HG02981 (cell line): ENCODE data around the gene TDRD15.
"Not testable (repeated sequence)": the region's sequence is repeated elsewhere in the genome, so short reads cannot be mapped to it uniquely, and the experiment has no call there.

ENCODE experiments used
- ATAC-seq: cut with Tn5 transposase; IDR thresholded peaks from one replicate; pipeline ENCODE4 v1.9.1; 2021; ENCODE audit warnings: mild to moderate bottlenecking, moderate library complexity; ENCODE audit not compliant: unreplicated experiment

The TDRD15 gene

DNA sequence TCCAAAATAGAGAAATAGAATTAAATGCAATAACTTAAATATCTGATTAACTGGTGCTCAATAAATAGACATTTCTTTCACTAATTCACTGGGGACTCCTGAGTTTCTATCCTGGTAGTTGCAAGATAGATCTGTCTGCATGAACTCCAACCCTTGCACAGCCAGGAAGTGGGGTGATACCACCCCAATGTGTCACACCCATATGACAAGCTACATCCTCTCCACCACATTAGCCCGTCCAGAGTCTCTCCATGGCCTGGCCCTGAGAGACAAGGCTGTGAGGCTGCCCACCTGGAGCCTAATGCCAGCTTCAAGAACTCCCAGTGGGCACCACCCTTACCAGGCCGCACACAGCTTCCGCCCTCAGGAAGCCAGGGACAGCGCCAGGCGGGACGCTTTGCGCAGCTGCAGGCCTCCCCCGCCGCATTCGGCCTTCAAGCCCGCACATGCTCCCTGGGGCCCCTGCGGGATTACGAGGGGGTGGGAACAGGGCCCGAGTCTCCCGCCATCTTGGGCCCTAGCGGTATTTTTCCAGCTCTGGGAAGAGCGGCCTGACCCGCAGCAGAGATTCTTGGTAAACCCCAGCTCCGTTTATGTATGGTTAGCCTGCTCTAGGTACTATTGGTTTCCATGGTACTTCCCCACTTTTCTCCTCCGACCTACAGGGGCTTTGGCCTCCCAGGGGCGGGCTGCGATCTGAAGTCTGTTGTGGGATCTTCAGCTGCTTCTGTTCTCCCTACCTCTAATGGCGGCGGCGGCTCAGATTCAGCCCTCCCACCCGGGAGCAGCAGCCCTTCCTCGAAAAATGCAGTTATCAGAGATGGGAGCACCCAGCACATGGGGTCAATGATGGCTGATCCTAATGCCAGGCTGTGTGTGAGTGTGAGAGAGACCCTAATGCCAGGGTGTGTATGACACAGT, at the start of gene TDRD15:
TDRD15 (plus strand) TSS at position 496 of the 921 bp plus-strand sequence. CDS start 13,500 bp downstream, outside the sequence.
- ATAC-seq: no peak

DNA sequence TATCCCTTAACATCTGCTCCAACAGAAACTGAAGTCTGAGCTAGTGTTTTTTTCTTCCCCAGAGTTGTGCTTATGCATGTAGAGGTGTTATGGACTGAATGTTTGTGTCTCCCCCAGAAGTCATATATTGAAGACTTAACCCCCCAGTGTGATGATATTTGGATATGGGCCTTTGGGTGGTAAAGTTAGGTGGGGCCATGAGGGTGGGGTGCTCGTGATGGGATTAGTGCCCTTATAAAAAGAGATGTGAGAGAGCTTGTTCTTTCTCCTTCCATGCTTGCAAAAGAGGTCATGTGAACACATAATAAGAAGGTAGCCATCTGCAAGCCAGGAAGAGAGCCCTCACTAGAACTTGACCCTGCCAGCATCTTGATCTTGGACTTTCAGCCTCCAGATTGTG, 45.5 kb upstream of the TDRD15 start:
- no peak for ATAC-seq

GRCh38 chr2:21083482-21083881, 40.3 kb upstream of the TDRD15 start:
- ATAC-seq: no peak

DNA sequence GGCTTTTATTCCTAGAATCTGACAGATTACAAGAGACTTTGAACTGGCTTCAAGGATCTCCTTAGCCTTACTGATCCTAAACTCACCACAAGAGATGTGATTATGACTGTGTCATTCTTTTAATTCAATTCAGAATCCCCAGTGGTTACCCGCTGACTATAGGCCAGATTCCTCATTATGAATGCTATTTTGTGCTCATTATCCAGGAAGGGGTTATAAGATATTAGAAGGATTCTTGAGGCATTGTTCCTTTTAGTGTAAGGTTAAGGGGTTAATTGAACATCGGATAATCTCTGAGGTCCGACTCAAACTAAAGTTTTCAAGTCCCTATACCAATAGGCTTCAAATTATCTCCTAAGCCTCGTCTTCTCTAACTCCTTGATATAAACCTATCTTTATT, 39.4 kb upstream of the TDRD15 start:
- no peak for ATAC-seq

- ATAC-seq: no peak
Measured at GRCh38 chr2:21092308-21092869, 31.4 kb upstream of the TDRD15 start.

DNA sequence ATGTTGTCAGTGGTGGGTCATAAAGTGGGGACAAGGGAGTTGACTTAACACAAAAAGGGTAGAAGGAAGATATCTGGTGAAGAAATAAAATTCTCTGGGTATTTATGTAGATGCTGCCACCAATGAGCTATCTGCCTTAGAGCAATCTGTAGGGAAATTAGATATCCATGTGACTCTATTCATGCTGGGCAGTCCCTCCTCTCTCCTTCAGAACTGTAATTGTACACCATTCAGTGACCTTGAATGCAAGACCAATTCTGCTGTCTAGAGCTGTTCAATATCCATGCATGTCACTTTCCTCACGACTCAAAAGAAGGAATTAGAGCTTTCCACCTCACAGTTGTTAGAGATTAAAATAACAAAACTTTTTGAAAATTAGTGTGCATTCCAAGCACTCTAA, 28.6 kb upstream of the TDRD15 start:
- ATAC-seq: no peak

DNA sequence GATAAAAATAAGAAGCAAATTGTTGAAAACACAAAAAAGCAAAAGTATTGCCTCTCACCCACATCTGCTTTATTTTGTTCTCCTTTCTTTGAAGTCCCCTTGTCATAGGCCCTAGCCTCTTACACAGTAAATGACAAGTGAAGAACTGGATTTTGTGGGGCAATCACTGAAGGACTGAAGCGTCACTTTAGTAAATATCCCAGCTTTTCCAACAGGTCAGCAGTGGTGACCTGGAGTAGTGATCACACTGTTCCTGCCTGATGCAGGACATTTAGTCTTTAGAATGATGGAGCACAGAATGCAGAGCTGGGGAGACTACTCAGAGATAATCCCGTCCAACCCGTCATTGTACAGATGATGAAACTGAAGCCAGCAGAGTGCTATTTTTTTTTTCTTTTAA, 28.1 kb upstream of the TDRD15 start:
- ATAC-seq: no peak

DNA sequence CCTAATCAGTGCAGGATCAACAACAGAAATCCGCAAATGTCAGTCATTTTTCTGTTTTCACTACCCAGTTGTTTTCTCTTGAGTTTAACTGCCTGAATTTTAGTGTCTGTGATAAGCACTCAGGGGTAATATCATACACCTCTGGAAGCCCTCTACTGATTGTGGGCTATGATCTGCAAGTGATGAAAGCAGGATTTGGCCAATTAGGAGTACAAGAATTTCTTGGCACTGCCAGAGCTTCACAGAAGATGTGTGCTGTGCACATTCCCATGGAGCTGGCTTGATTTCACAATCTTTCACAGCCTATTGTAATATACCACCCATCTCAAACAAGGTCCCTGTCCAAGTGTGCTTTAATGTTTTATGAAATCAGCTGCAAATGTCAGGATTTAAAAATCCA, 27.3 kb upstream of the TDRD15 start:
- no peak for ATAC-seq

- no peak for ATAC-seq
Measured at GRCh38 chr2:21097331-21097730, 26.4 kb upstream of the TDRD15 start.

DNA sequence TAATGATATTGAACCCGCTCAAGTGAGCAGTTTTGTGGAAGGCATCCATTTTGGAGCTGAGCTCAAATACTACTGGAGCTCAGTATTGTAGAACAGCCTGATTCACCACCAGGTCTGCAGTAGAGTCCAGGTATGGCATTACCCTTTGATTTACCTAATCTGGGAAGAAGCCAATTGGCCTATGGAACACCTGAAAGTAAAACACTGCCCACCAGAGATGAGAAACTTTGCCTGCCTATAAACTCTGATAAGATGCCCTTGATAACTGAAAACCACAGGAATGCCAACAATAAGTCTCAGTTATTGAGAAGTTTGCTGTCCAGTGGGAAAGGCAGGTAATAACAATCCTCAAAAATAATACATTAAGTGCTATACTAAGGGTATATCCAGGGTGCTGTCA, 25.5 kb upstream of the TDRD15 start:
- ATAC-seq: no peak

GRCh38 chr2:21099281-21099907, 24.4 kb upstream of the TDRD15 start:
- ATAC-seq: no peak

GRCh38 chr2:21101514-21102155, 22.1 kb upstream of the TDRD15 start:
- not testable (repeated sequence) for ATAC-seq

- no peak for ATAC-seq
Measured at GRCh38 chr2:21102356-21102755, 21.4 kb upstream of the TDRD15 start.

DNA sequence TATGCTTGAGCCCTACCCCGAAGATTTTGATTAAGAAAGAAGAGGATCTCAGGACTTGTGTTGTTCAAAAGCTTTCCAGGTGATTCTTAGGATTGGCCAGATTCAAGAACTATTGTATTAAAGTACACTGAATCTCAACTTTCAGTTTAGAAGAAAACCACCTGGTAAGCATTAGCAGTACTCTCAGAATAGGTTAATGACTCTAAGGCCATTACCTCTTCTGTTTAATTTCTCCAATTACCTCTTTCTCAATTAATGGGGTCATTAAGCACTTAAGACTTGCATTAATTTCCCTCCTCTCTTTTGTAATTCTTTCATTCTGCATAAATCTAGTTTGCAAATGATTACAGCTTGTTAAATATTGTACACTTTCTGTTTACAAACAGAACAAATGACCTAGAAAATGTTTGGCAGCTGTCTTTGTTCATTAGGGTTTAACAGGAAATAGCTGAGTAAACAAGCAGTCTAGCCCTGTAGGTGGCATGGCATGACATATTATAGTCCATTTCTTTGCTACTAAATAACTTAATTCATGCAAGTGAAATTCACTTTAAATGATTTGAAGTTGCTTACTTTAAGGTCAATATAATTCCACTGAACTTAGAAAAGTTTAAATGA, 20.4 kb upstream of the TDRD15 start:
- no peak for ATAC-seq

GRCh38 chr2:21104030-21104660, 19.6 kb upstream of the TDRD15 start:
- no peak for ATAC-seq

DNA sequence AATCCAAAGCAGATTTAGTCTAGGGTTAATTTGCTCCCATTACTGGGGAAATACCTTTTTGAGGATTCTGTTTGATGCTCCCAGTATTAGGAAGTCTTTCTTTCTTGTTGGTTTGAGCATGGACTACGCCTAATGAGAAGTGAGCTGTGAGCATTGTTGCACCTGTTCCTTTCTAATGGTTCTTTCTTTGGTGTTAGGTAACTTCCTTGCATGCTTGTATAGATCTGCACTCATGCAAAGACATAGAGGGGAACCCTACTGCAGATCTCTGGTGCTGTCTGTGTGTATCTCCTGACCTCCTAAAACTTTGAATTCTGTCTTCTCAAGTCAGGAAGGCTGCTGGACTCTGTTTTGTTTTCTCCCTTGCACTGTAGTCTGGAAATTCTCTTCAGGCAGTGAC, 12.8 kb upstream of the TDRD15 start:
- no peak for ATAC-seq

GRCh38 chr2:21117688-21118087, 6.1 kb upstream of the TDRD15 start:
- ATAC-seq: no peak

DNA sequence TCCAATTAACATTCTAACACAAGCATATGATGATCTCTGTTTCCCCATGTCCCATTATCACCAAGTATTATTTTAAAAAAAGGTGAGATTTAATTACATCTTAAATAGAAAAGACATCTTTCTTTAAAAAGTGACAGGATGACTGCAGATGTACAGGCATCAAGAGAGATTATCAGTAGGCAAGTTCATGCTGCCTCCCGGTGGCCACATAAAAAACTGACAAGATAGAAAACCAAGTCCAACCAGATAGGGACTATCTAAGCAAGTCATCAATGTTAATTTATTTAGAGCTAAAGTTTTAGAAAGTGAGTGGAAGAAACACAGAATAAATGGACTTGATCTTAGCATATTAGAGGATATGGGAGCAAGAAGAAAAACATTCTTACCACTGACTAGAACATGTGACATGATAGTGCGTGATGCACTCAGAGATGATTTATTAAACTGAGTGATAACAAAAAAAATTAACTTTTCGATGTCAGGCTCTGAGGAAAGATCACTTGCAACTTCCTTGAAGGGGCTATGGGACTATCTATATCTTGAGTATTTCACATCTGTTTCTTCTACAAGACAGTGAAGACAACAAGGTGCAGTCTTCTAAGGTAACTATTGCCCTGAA, 5.4 kb upstream of the TDRD15 start:
- peak; percentile 55 for ATAC-seq

DNA sequence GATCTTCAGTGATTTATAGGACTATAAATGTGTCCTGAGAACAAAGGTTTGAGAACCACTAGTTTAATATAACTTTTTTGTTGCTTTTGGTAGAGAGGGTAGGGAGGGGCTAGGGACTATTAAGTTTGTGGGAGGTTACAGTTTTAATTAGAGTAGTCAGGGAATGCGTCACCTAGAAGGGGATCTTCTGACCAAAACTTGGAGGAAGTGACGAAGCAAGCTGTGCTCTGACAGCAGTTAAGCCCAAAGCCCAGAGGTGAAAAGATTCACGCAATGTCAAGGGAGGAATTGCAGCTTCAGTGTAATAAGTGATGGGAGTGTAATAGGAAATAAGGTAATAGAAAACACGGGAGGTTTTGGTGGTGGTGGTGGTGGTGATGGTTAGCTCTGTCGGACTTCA, 8.1 kb downstream of the TDRD15 start:
- ATAC-seq: no peak

DNA sequence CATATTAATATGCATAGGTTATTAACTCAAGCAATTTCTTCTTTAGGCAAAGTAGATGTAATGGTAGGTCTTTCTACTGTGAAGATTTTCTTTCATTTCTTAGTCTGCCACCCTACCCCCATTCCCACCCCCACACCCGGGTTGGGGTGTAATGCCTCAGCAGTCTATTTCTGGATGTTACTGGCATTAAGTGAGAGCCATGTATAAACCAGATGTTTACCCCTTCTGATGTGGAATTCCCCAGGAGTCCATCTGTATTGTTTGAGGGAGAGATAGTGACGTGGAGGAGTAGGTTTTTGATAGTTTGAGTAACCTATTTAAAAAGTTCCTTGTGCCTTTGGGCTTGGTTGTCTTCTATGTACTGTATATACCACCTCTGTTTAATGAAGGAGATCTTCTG, 11.8 kb downstream of the TDRD15 start:
- ATAC-seq: no peak
